Fibroblast of mammary gland (primary cell): ENCODE results near the gene PRKG1.

ENCODE experiments used
- DNase-seq: peaks from one replicate; pipeline ENCODE4 v3.0.0-alpha.2; 2010; ENCODE audit warnings: low read depth
- H3K4me3 ChIP-seq: 2 replicates; pipeline ENCODE4 v1.5.1; 2011; ENCODE audit warnings: low read depth, mild to moderate bottlenecking, low read length, moderate library complexity; ENCODE audit not compliant: control insufficient read depth
- CTCF ChIP-seq: conservative IDR thresholded peaks from 2 replicates; pipeline ENCODE4 v1.5.1; 2011; ENCODE audit warnings: low read depth, low read length, inconsistent platforms; ENCODE audit not compliant: control insufficient read depth, insufficient read depth

The PRKG1 gene

DNA sequence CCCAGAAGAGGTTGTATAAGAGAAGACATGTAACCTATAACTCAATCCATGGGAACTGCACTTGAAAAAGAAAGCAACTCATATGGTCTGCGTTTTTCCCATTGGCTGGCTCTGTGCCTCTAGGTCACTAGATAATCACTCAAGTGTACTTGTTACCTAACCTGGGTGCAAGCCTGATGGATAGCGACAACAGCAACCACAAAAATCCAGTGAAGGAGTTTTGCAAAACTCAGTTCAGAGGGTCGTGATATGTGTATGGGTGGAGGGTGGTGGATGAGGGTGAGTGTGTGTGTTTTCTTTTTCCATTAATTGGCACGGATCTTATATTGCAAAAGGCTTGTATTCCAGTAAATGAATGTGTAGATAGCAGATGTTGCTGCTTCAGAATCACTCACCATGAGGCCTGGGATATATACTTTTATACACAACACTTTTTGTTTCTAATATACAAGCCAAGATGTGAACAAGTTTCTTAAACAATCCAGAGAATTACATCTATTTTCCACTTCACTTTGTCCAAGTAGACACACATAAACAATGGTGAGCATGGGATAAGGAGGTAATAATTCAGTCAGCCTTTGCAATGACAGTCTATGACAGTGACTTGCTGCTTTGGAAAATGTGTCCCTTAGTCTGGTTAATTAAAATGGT is 952.9 kb downstream of the PRKG1 start:
- peak; percentile 59 for DNase-seq
- TF ChIP-seq CTCF: no peak
- no peak overlapping the region for H3K4me3 ChIP-seq

- no peak for TF ChIP-seq CTCF
Measured at GRCh38 chr10:52028523-52028858, 954.2 kb downstream of the PRKG1 start.

GRCh38 chr10:52029628-52030027 is 955.3 kb downstream of the PRKG1 start:
- H3K4me3 ChIP-seq: no peak overlapping the region

More at GRCh38 chr10:52028523-52028858, 954.2 kb downstream of the PRKG1 start:
- H3K4me3 ChIP-seq: no peak overlapping the region
- DNase-seq: no peak

DNA sequence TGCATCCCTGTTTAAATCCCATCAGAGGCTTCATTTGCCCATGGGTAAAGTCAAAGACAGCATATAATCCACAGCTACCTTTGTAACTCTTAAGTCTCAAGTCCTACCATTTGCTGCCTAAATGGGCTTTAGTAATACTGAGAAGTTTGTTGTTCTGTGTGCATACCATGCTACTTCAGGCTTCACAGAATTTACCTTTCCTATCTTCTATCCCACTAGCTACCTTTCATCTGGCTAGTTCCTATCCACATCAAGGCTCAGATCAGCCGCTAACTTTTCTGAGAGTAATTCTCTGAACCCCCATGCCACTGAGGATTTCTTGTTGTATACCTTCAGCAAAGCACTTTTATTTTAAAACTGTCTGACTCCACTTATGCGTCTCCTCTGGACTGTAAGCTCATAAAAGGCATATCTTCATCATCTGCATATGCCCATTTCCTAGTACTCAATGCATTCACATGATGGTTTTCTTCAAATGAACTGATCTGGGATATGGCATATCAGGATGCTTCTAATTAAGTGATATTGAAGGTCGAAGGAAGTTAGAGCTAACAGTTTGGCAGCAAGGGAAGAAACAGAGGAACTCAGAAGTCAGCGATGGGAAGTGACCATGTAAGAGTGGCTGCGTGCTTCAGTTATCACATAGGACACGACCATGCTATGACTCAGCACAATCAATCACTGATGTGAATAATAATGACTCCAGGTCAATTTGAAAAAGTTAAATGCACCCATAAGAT is 955.9 kb downstream of the PRKG1 start:
- no peak for TF ChIP-seq CTCF
- peak; percentile 48 for DNase-seq
- no peak overlapping the region for H3K4me3 ChIP-seq

More at GRCh38 chr10:52029628-52030027, 955.3 kb downstream of the PRKG1 start:
- no peak for DNase-seq
- TF ChIP-seq CTCF: no peak

GRCh38 chr10:52030975-52031374 is 956.7 kb downstream of the PRKG1 start:
- no peak overlapping the region for H3K4me3 ChIP-seq
- no peak for TF ChIP-seq CTCF
- DNase-seq: no peak

DNA sequence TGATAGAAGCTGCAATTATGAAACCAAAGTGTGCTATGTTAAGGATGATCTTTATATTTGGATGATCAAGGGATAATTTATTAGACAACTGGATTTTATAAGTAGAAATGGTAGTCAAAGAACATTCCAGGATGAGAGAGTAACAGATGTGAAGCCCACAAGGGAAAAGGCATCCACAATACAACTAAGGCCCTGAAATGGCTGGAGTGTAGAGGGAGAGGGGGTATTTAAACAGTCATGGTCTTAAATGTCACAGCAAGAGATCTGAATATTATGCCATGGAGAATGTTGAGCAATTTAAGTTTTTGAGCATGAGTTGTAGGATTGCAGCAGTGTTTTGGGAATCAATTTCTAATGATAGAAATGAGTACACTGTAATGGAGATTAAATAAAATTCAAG is 957.5 kb downstream of the PRKG1 start:
- TF ChIP-seq CTCF: no peak
- no peak overlapping the region for H3K4me3 ChIP-seq
- peak; percentile 23 for DNase-seq
